Sciatic nerve (tissue), 2 donors: ENCODE measurements around the gene CD101. TPM values are rescaled to one million over a fixed set of nuclear protein-coding genes. Genes with fewer than 3 reads are reported as not detected.

ENCODE experiments used
- ATAC-seq: fragments of 200-7000 bp; cut with Tn5 transposase; one replicate; pipeline ENCODE4 v1.9.1; 2020; ENCODE audit warnings: mild to moderate bottlenecking, moderate library complexity
- DNase-seq: peaks from one replicate; pipeline ENCODE4 v3.0.0-alpha.2; 2020; ENCODE audit warnings: low spot score
- intact Hi-C: fragments of 100-400 bp; cut with DNase I; formaldehyde crosslinking; loops from one replicate; pipeline ENCODE4 v1.14.2; 2022
- total RNA-seq: library from RNA; stranded (reverse); fragmentation: NEBNext Ultra II Directional; extraction: Animal tissue kit (Norgen Biotek cat#: 25700); gene quantifications from one replicate; pipeline ENCODE4 v1.2.1, GENCODE V29; 2021
- donor health status: DM: no; HTN: no; CAD: no.
- donor health status: DM: no; HTN: no; CAD: no.

Gene CD101
- total RNA-seq, 1 donor from 2014 or later: 1.0 TPM

DNA sequence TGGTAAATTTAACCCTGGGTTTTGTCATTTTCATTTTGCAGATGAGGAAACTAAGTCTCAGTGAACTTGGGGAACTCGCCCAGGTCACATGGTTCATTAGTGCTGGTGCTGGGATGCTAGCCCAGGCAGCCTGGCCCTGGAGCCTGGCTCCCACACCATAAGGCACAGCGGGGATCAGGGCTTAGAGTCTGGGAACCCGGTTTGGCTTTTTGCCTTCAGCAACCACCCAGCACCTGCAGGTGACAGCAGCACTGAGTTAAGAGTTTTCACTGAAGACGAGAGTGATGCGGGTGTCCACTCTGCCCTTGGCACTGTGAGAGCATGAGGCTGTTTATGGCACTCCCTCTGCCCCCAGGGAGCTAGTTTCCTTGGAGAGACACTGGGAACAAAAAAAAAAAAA is 18.4 kb upstream of the CD101 start:
- intact Hi-C loops: no loop called here
- no peak for ATAC-seq
- no peak for DNase-seq

DNA sequence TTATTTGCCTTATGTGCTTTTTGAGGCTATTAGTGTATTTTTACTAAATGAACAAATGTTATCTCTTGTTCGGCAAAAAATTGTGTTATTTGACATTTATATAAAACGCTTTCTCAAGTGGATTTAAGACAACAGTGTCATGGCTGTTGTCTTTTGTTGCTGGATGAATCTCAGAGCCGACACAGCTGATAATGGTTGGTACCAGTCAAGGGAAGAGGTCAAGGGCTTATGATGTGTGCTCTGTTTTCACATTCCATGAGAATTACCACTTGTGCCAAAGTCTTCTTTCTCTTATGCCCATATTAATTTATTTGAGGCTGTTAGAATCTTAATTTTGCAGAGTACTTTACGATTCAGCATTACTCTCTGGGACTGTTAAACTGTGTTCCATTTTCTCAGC is 17.9 kb upstream of the CD101 start:
- intact Hi-C loops: no loop called here
- ATAC-seq (no peak), DNase-seq (no peak)

DNA sequence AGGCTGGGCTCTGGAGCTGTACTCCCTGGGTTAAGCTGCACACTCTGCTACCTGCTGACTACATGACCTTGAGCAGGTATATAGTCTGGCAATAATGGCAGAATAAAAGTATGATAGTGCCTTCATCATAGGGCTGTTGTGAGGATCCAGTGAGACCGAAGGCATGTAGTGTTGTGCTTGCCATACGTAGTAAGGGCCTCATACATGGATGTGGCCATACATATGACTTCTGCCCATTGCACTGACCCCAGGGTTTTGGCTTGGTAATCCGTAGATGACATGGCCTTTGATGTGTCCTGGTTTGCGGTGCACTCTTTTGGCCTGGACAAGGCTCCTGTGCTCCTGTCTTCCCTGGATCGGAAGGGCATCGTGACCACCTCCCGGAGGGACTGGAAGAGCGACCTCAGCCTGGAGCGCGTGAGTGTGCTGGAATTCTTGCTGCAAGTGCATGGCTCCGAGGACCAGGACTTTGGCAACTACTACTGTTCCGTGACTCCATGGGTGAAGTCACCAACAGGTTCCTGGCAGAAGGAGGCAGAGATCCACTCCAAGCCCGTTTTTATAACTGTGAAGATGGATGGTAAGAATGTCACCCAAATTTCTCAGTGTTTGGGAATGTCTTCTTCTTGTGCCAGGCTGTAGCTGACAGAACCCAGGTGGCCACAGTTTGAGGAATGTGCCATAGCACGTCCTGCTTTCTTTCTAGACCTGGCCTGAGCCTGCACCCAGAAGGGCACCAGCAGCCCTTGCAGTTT is 17.0 kb upstream of the CD101 start:
- intact Hi-C loops: loop anchor here (5.0 kb wide), 1 partner anchor 1913 kb away; no protein-coding TSS in a partner anchor
- no peak for ATAC-seq

DNA sequence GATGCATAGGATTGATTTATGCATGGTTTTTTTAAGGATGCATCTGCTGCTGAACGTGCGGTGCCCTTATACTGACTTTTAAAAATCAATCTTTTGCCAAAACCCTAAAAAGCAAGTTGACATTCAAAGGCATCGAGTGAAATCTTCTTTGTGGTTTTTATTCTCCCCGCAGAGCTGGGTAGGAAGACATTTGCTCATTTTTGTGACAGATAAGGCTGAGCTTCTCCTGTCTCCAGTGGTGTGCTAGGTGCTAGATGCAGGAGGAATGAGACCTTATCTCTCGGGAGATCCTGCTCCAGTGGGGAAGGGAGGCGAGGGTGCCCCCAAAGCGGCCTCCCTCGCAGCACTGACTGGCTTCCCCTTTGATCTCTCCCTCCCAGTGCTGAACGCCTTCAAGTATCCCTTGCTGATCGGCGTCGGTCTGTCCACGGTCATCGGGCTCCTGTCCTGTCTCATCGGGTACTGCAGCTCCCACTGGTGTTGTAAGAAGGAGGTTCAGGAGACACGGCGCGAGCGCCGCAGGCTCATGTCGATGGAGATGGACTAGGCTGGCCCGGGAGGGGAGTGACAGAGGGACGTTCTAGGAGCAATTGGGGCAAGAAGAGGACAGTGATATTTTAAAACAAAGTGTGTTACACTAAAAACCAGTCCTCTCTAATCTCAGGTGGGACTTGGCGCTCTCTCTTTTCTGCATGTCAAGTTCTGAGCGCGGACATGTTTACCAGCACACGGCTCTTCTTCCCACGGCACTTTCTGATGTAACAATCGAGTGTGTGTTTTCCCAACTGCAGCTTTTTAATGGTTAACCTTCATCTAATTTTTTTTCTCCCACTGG is 14.9 kb upstream of the CD101 start:
- ATAC-seq (no peak), DNase-seq (no peak)
- intact Hi-C loops: loop anchor here (5.0 kb wide), 1 partner anchor 1911 kb away; no protein-coding TSS in a partner anchor

More for the DNA sequence above, 17.0 kb upstream of the CD101 start:
- no peak for DNase-seq

DNA sequence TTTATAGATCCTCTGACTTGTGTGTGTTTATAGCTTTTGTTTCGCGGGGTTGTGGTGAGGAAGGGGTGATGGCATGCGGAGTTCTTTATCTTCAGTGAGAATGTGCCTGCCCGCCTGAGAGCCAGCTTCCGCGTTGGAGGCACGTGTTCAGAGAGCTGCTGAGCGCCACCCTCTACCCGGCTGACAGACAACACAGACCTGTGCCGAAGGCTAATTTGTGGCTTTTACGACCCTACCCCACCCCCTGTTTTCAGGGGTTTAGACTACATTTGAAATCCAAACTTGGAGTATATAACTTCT is 14.4 kb upstream of the CD101 start:
- intact Hi-C loops: loop anchor here (5.0 kb wide), 1 partner anchor 1910 kb away; no protein-coding TSS in a partner anchor
- DNase-seq (no peak), ATAC-seq (no peak)

DNA sequence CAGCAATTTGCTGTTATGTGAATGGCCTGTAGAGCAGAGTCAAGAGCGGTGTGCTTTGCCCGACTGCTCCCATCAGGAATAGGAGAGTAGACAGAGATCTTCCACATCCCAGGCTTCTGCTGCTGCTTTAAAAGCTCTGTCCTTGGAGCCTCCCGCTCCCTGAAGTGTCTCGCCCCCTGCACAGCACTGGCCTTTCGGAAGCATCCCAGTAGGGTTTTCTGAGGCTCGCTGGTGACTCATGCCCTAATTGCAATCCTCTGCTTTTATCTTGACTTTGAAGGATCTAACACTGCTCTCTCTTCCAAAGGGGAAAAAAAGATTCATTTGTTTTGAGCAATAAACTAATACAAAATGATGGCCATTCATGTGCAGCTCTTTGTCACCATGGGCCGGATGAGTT is 13.3 kb upstream of the CD101 start:
- intact Hi-C loops: loop anchor here (5.0 kb wide), 1 partner anchor 1909 kb away; no protein-coding TSS in a partner anchor
- ATAC-seq: no peak
- DNase-seq: no peak

DNA sequence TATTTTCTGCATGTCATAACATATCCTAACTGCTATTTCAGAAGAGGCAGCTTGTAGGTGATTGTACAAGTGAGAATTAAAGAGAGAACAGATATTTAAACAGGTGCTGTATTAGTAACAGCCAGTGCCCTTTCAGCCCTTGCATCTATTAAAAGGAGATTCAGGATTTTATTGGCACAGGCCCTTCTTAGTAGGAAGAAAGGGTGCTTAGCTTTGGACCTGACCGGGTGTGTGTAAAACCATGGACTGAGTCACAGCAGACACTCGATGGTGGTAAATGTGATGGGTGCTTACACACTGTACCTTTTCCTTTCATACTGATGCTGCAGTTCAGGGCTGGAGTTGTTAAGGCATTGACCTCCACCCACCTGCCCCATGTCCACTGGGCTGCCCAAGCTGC is 12.7 kb upstream of the CD101 start:
- DNase-seq: no peak
- intact Hi-C loops: loop anchor here (5.0 kb wide), 1 partner anchor 1908 kb away; no protein-coding TSS in a partner anchor
- ATAC-seq: no peak

DNA sequence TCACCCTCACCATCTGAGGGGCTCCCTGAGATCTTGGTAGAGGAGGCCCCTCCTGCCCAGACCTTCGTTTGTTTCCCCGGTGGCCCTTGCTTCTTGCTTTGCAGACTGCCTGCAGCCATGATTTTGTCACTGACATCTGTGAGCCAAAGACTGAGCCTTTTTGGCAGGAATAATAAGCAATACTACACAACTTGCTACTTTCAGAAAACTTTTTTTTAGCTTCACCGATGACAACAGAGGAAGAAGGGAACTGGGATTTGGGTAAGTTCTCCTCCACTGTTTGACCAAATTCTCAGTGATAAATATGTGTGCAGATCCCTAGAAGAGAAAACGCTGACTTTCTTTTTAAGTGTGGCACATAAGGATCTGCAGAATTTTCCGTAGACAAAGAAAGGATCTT is 11.7 kb upstream of the CD101 start:
- intact Hi-C loops: loop anchor here (5.0 kb wide), 1 partner anchor 1907 kb away; no protein-coding TSS in a partner anchor
- DNase-seq (no peak), ATAC-seq (no peak)

DNA sequence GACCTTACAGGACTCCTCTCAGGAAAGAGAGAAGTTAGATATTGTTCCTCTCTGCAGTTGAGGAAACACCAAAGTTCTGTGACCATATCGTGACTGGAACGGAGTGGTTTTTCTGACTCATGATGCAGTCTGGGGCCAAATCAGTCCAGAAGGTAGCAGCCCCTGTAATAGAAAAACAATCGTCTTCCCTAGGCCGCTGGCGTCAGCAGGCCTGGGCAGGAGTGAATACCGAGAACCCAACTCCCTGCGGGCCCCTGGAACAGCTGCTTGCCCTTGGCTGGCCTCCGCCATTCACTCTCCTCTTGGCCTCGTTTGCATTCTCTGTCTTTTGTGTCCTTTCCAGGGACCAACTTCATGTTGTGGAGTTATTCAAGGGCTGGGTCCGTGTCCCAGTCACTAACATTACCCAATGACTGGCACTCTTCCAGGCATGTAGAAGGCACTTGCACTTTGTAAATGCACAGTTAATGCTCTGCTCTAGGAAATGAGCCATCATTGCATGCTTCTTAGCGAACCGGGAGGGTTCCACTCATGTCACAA is 10.9 kb upstream of the CD101 start:
- ATAC-seq (peak; percentile 97), DNase-seq (peak; percentile 88)
- intact Hi-C loops: no loop called here

DNA sequence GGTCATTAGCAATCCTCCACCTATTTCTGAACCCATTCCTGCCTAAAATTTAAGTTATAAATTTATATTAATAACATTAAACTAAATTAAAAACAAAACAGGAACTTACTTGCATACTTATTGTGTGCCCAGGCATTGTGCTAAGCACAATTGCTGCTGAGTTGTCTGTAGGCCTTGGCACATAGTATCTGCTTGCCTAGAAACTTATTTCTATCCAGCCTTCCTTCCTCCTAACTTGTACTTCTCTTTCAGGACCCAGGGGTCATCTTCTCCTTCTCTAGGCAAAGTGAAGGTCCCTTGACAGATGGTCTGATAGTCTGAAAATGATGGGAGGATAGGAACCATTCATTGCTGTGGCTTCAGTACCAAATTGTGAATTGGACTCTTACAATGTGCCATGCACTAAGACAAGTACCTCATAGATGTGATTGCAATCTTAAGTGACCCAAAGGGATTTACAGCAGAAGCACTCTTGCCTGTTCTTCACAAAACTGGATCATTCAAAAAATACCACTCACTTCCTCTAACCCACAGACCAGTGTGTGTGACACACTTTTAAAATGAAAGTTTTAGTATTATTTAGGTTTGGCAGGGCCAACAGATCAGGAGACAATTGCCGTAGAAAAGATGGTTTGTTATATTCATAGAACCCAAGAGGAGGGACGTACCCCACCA is 10.3 kb upstream of the CD101 start:
- intact Hi-C loops: no loop called here
- peak; percentile 16 for ATAC-seq
- DNase-seq: no peak

DNA sequence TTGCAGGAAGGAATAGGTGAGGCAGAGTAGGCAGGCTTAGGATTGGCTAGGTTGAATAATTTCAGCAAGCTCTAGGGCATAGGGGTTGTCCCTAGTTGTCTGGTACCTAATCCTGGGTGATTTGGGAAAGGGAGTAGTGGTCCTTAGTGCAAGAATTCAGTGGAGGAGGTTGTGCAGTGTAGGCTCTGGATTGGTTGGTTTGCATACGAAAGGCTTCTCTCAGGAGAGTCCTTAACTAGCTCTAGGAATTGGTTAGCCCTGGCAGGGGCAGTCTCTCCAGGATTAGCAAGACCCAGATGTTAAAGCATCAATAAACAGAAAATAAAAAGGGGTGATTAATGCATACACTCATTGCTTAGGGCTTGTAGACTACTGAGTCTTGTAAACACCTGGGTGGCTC is 9.6 kb upstream of the CD101 start:
- no peak for ATAC-seq
- intact Hi-C loops: no loop called here

DNA sequence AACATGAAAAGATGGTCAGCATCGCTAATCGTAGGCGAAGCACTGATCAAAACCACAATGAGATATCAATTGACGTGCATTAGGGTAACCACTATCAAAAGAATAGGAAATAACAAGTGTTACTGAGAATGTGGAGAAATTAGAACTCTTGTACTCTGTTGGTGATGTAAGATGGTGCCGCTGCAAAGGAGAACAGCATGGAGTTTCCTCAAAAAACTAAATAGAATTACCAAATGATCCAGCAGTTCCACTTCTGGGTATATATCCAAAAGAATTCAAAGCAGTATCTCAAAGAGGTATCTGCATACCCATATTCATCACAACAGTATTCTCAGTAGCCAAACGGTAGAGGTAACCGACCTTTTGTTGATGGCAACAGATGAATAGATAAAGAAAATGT is 8.3 kb upstream of the CD101 start:
- ATAC-seq: no peak
- intact Hi-C loops: no loop called here
- no peak for DNase-seq

More for the DNA sequence above, 9.6 kb upstream of the CD101 start:
- DNase-seq: no peak

DNA sequence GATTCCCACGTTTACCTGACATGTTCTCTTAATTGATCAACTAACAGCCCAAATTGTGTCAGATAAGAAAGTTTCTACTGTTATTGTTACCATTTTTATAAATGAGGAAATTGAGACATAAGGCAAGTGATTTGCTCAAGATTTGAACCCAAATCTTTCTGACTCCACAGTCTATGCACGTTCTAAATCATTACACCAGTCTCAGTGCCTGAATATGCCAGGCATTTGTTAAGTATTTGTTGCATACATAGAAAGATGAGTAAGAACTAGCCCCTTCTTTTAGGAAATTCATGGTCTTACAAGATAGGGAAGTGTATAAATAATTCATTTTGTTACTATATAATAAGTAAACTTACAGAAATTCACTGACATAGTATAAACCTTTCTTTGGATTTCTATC is 7.1 kb upstream of the CD101 start:
- intact Hi-C loops: no loop called here
- ATAC-seq (no peak), DNase-seq (no peak)

DNA sequence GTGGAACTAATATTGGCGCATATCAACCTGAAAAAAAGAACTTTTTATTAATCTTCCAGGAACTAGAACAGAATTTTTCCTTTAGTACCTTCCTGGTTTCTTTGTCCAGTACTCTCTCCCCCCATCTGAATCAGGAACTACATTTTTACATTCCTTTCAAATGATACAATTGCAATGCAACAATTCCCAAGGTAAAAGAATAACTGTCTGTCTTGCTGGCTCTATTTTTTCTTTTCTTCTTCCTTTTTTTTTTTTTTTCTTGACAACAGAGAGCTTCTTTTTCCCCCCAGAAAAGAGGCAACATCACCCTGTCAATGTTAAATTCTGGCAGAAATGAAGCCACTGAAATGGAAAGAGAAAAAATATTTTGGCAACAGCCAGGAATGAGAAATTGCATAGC is 4.5 kb upstream of the CD101 start:
- no peak for DNase-seq
- intact Hi-C loops: no loop called here
- no peak for ATAC-seq

DNA sequence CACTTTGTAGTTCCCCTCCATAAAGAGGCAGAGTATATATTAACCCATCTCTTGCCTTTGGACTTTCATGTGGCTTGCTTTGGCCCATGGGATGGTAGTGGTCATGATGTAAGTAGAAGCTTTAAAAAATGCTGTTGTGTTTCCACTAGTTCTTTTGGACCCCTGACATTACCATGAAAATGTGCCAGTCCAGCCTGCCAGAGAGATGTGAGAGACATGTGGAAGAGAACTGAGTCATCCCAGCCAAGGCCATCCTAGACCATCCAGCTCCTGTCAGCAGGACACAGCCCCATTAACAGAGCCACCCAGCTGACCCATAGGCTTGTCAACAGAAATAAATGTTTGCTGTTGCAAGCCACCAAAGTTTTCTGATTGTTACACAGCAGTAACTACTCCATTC is 3.9 kb upstream of the CD101 start:
- DNase-seq: no peak
- intact Hi-C loops: no loop called here
- ATAC-seq: no peak

DNA sequence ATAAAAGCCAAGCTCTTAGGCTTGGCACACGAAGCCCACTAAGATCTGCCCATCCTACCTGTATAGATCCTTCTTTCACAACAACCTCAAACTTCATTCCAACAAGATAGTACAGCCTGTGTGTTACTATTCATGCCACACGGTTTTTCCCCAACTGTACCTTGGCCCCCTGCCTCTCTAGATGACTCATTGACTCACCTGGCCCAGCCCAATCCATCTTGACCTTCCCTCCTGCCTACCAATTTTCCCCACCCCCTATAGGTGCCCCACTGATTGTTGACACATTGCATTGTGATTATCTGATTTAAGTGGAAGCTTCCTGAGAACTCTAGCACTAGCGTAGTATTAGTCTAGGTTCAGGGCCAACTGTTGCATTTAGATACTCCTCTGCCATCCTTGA is 2.0 kb upstream of the CD101 start:
- intact Hi-C loops: no loop called here
- DNase-seq (no peak), ATAC-seq (no peak)

DNA sequence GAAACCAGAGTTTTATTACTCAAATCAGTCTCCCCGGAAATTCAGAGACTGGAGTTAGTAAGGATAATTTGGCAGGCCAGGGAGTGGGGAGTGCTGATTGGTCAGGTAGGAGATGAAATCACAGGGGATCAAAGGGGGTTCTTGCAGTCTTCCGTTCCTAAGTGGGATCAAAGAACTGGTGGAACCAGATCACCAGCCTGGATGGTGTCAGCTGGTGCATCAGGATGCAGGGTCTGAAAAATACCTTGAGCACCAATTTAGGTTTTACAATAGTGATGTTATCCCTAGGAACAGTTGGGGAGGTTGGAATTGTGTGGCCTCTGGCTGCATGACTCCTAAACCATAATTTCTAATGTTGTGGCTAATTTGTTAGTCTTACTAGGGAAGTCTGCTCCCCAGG is 1.4 kb upstream of the CD101 start:
- intact Hi-C loops: no loop called here
- DNase-seq (no peak), ATAC-seq (no peak)

DNA sequence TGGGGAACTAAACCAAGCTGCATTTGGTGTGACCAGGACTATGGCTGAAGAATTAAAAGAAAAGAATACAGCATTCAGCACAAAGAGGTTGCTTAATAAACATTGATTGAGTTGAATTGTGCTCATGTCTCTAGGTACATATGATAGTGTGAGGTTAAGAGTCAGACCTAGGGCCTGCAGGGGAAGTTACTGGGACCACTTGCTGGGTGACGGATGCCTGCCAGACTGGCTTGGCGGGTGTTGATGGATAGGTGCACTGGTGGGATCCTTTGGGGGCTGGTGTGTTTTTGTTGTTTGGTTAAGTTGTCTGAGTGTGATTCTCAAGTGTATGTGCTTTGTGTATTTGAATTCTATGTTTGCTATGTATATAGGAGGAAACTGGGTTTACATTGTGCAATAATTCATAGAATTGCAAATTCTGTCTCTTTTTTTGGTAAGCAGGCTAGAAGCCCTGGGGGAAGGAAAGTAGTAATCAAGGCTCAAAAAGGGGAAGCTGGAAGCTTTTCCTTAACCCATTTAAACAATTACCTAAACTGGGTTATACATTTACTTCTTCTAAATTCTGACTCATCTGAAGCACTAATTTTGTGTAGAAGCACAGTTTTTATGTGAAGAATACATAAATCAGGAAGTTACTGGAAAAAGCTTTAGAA is 1.8 kb downstream of the CD101 start:
- intact Hi-C loops: no loop called here
- no peak for ATAC-seq
- no peak for DNase-seq

DNA sequence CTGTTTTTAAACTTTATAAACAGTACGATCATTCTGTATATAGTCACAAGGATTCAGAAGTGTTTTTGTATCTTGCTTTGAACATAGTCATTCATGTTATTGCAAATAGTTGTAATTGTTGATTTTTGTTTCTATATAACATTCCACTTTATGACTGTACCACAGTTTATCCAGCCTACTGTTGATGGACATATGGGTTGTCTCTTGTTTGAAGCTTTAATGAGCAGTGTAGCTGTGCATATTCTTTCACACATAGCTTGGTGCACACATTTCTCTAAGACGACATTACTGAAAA is 6.1 kb downstream of the CD101 start:
- DNase-seq: no peak
- intact Hi-C loops: no loop called here
- ATAC-seq: no peak
